ENCODE data around the gene LMNTD1.
"Not testable (repeated sequence)": the region's sequence is repeated elsewhere in the genome, so short reads cannot be mapped to it uniquely, and the experiment has no call there.

LMNTD1 gene

DNA sequence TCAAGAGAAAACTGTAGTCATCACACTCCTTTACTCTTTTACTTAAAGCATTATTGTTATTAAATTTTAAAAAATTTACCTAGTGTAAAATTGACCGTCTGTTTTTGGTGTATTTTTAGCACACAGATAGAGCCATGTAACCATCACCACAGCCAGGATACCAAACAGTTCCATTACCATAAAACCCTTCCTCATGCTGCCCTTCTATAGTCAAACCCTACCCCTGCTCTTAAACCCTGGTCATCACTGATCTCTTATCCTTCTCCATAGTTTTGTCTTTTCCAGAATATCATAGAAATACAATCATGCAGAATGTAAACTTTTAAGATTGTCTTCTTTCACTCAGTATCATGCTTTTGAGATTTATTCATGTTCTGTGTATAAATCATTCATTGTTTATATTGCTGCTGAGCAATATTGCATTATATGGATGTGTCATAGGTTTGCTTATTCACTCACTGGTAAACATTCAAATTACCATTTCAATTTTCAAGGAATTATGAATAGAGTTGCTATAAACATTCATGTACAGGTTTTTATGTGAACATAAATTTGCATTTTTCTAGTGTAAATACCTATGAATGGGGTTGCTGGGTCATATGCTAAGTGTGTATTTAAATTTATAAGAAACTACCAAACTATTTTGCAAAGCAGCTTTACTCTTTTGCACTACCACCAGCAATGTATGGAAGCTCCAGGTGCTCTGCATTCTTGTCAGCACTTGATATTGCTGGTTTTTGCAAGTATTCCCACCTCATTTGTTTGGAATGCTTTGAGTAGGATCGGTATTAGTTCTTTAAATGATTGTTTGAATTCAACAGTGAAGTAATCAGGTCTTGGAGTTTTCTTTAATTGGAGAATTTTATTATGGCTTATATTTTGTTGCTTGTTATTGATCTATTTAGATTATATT is 125.5 kb downstream of the LMNTD1 start:
- DNase-seq (ENCODE audit: low read depth), result no peak

DNA sequence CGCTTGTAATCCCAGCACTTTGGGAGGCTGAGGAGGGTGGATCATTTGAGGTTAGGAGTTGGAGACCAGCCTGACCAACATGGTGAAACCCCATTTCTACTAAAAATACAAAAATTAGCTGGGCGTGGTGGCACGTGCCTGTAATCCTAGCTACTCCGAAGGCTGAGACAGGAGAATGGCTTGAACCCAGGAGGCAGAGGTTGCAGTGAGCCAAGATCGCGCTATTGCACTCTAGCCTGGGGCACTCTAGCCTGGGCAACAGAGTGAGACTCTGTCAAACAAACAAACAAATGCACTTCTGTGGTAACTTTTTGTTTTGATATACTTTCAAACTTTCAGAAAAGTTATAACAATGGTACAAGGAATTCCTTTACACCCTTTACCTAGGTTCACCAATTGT is 126.3 kb downstream of the LMNTD1 start:
- DNase-seq (ENCODE audit: low read depth), result not testable (repeated sequence)

Measured in activated gamma-delta T cell treated with anti-CD3 and anti-CD28 coated beads, Interleukin-2, amount 50 U/mL, for 16 hours (primary cell).